HG03575 (cell line): ENCODE measurements around the gene ANXA11.

Experiments
- ATAC-seq: cut with Tn5 transposase; IDR thresholded peaks from one replicate; pipeline ENCODE4 v1.9.1; 2021; ENCODE audit not compliant: unreplicated experiment, insufficient number of reproducible peaks, low FRiP score; ENCODE audit errors: extremely low read depth

ANXA11 gene

GRCh38 chr10:80194373-80195045 is 10.8 kb downstream of the ANXA11 start:
- no peak for ATAC-seq

- ATAC-seq: no peak
Measured at GRCh38 chr10:80192553-80192952, 12.8 kb downstream of the ANXA11 start.

- no peak for ATAC-seq
Measured at GRCh38 chr10:80191589-80192270, 13.6 kb downstream of the ANXA11 start.

GRCh38 chr10:80188713-80189112 is 16.6 kb downstream of the ANXA11 start:
- ATAC-seq: no peak

GRCh38 chr10:80187465-80188409 is 17.6 kb downstream of the ANXA11 start:
- ATAC-seq: peak; percentile 58

GRCh38 chr10:80187060-80187459 is 18.3 kb downstream of the ANXA11 start:
- ATAC-seq: no peak

GRCh38 chr10:80186364-80187012 is 18.8 kb downstream of the ANXA11 start:
- no peak for ATAC-seq

- no peak for ATAC-seq
Measured at GRCh38 chr10:80185578-80186299, 19.6 kb downstream of the ANXA11 start.

GRCh38 chr10:80184291-80184690 is 21.0 kb downstream of the ANXA11 start:
- no peak for ATAC-seq

GRCh38 chr10:80183436-80183835 is 21.9 kb downstream of the ANXA11 start:
- no peak for ATAC-seq

- ATAC-seq: no peak
Measured at GRCh38 chr10:80182986-80183385, 22.4 kb downstream of the ANXA11 start.

- ATAC-seq: no peak
Measured at GRCh38 chr10:80177781-80178636, 27.3 kb downstream of the ANXA11 start.

- no peak for ATAC-seq
Measured at GRCh38 chr10:80176526-80176925, 28.8 kb downstream of the ANXA11 start.

GRCh38 chr10:80174641-80175395 is 30.5 kb downstream of the ANXA11 start:
- ATAC-seq: no peak

- ATAC-seq: no peak
Measured at GRCh38 chr10:80173466-80173865, 31.9 kb downstream of the ANXA11 start.

- ATAC-seq: no peak
Measured at GRCh38 chr10:80172896-80173295, 32.4 kb downstream of the ANXA11 start.

GRCh38 chr10:80171248-80171660 is 34.1 kb downstream of the ANXA11 start:
- ATAC-seq: no peak
